H1 (cell line): Measurements from ENCODE around the gene PRICKLE3. TPM values are rescaled to one million over a fixed set of nuclear protein-coding genes. Genes with fewer than 3 reads are reported as not detected.

Experiments
- CTCF ChIA-PET: fragments of 300-600 bp; sonication (Branson Sonifier 250); formaldehyde crosslinking; loops from one replicate; lab custom pipeline; 2021; ENCODE audit not compliant: partially characterized antibody; lab: Charles Lee
- POLR2A ChIA-PET: fragments of 300-600 bp; sonication (Branson Sonifier 250); formaldehyde crosslinking; loops from one replicate; lab custom pipeline; 2021; ENCODE audit warnings: inconsistent platforms; ENCODE audit not compliant: partially characterized antibody; lab: Charles Lee
- DNase-seq, 2 experiments: peaks; one replicate each; pipeline versions ENCODE4 v3.0.0 to v3.0.0-alpha.2; 2010 to 2022; ENCODE audit warnings: low spot score in 2 of 2, low read depth in 1 of 2, mixed read lengths in 1 of 2
- FAIRE-seq: peaks from 2 replicates; lab custom pipeline; 2011; peaks lifted over from hg19 to GRCh38; lab: Jason Lieb, UNC
- H2AFZ ChIP-seq: 2 replicates; pipeline ENCODE4 v1.8.1; 2012; ENCODE audit warnings: low read length, inconsistent platforms
- H2AK5ac ChIP-seq: 2 replicates; pipeline ENCODE4 v1.6.1; 2013; ENCODE audit warnings: low read depth, low read length
- H2BK120ac ChIP-seq: replicated peaks from 2 replicates; pipeline ENCODE3; 2013; ENCODE audit warnings: low read depth, low read length, inconsistent platforms
- H2BK12ac ChIP-seq: 2 replicates; pipeline ENCODE4 v1.6.1; 2013; ENCODE audit warnings: low read depth, low read length
- H2BK15ac ChIP-seq: 2 replicates; pipeline ENCODE4 v1.6.1; 2013; ENCODE audit warnings: low read length
- H2BK20ac ChIP-seq: 2 replicates; pipeline ENCODE4 v1.6.1; 2013; ENCODE audit warnings: low read length
- H2BK5ac ChIP-seq: 2 replicates; pipeline ENCODE4 v1.6.1; 2013; ENCODE audit warnings: low read depth, low read length
- H3K14ac ChIP-seq: 2 replicates; pipeline ENCODE4 v1.6.1; 2013; ENCODE audit warnings: inconsistent platforms; ENCODE audit not compliant: insufficient read length
- H3K18ac ChIP-seq: 2 replicates; pipeline ENCODE4 v1.6.1; 2013; ENCODE audit warnings: low read length; ENCODE audit errors: extremely low read depth
- H3K23ac ChIP-seq: 2 replicates; pipeline ENCODE4 v1.6.1; 2013; ENCODE audit warnings: inconsistent platforms; ENCODE audit not compliant: insufficient read length
- H3K23me2 ChIP-seq: 2 replicates; pipeline ENCODE4 v1.6.1; 2013; ENCODE audit warnings: low read depth, low read length
- H3K27ac ChIP-seq: 2 replicates; pipeline ENCODE4 v1.6.1; 2011; ENCODE audit warnings: low read depth, low read length, inconsistent platforms
- H3K27me3 ChIP-seq, 4 experiments: replicated peaks in 1 of 4; 1 replicate in 1 of 4; 2 replicates in 3 of 4; pipeline versions ENCODE4 v1.6.1 to v1.8.1; 2011 to 2013; ENCODE audit warnings: low read length in 3 of 4, mild to moderate bottlenecking in 3 of 4, inconsistent platforms in 2 of 4, mixed read lengths in 2 of 4, moderate library complexity in 1 of 4; ENCODE audit not compliant: control insufficient read depth in 3 of 4, insufficient read depth in 3 of 4; ENCODE audit errors: extremely low read depth in 1 of 4
- H3K36me3 ChIP-seq, 4 experiments: 2 replicates each; pipeline versions ENCODE4 v1.6.1 to v1.8.1; 2011 to 2013; ENCODE audit warnings: mild to moderate bottlenecking in 4 of 4, low read length in 3 of 4, moderate library complexity in 2 of 4, control low read depth in 1 of 4, inconsistent platforms in 1 of 4; ENCODE audit not compliant: insufficient read depth in 4 of 4, control insufficient read depth in 2 of 4
- H3K4ac ChIP-seq: replicated peaks from 2 replicates; pipeline ENCODE3; 2013; ENCODE audit warnings: low read length, low read depth, mixed read lengths, inconsistent platforms; ENCODE audit not compliant: insufficient read length
- H3K4me1 ChIP-seq, 4 experiments: replicated peaks in 1 of 4; 1 replicate in 1 of 4; 2 replicates in 3 of 4; pipeline versions ENCODE4 v1.6.1 to v1.8.1; 2011 to 2013; ENCODE audit warnings: low read length in 3 of 4, inconsistent platforms in 2 of 4, mixed read lengths in 1 of 4; ENCODE audit not compliant: insufficient read depth in 4 of 4, control insufficient read depth in 3 of 4
- H3K4me2 ChIP-seq, 2 experiments: 2 replicates each; pipeline versions ENCODE4 v1.6.1 to v1.8.1; 2011 to 2013; ENCODE audit warnings: low read depth in 2 of 2, low read length in 2 of 2, control low read depth in 1 of 2, inconsistent platforms in 1 of 2, mild to moderate bottlenecking in 1 of 2; ENCODE audit not compliant: insufficient read depth in 1 of 2
- H3K4me3 ChIP-seq, 4 experiments: fragments of 200-600, 300-600 bp in 1 of 4; sonication (generic), shearing (Covaris generic), sonication (Bioruptor Twin) in 1 of 4; 2 replicates each; pipeline versions ENCODE4 v1.5.1 to v1.8.1; 2011 to 2016; ENCODE audit warnings: low read length in 4 of 4, low read depth in 3 of 4, control low read depth in 2 of 4, inconsistent platforms in 2 of 4, mild to moderate bottlenecking in 2 of 4, mixed read lengths in 1 of 4, moderate library complexity in 1 of 4; ENCODE audit not compliant: insufficient read depth in 2 of 4; ENCODE audit errors: extremely low read depth in 1 of 4
- H3K56ac ChIP-seq: replicated peaks from 2 replicates; pipeline ENCODE3; 2013; ENCODE audit warnings: low read depth, mild to moderate bottlenecking, mixed read lengths, low read length, inconsistent platforms; ENCODE audit not compliant: insufficient read length
- H3K79me1 ChIP-seq: 2 replicates; pipeline ENCODE4 v1.6.1; 2013; ENCODE audit warnings: low read depth, low read length, control low read depth
- H3K79me2 ChIP-seq, 2 experiments: 2 replicates each; pipeline versions ENCODE4 v1.6.1 to v1.8.1; 2012 to 2013; ENCODE audit warnings: low read length in 2 of 2, mild to moderate bottlenecking in 2 of 2, inconsistent platforms in 1 of 2; ENCODE audit not compliant: insufficient read depth in 2 of 2, control insufficient read depth in 1 of 2
- H3K9ac ChIP-seq, 4 experiments: replicated peaks in 1 of 4; 1 replicate in 1 of 4; 2 replicates in 3 of 4; pipeline versions ENCODE4 v1.6.1 to v1.8.1; 2011 to 2013; ENCODE audit warnings: low read depth in 3 of 4, low read length in 3 of 4, control low read depth in 2 of 4, mild to moderate bottlenecking in 2 of 4, moderate library complexity in 2 of 4, inconsistent platforms in 1 of 4; ENCODE audit errors: extremely low read depth in 1 of 4
- H3K9me3 ChIP-seq, 2 experiments: 2 replicates each; pipeline versions ENCODE4 v1.6.1 to v1.8.1; 2012 to 2013; ENCODE audit warnings: mild to moderate bottlenecking in 2 of 2, moderate library complexity in 2 of 2, control low read depth in 1 of 2, inconsistent platforms in 1 of 2, low read depth in 1 of 2, low read length in 1 of 2, mixed read lengths in 1 of 2; ENCODE audit not compliant: insufficient read depth in 2 of 2
- H4K20me1 ChIP-seq, 2 experiments: replicated peaks in 1 of 2; 2 replicates each; pipeline versions ENCODE3 to v1.8.1; 2011 to 2013; ENCODE audit warnings: inconsistent platforms in 2 of 2, low read length in 2 of 2, mild to moderate bottlenecking in 1 of 2; ENCODE audit not compliant: insufficient read depth in 2 of 2, control insufficient read depth in 1 of 2
- H4K5ac ChIP-seq: 2 replicates; pipeline ENCODE4 v1.6.1; 2013; ENCODE audit warnings: low read length, low read depth, mixed read lengths, inconsistent platforms; ENCODE audit not compliant: insufficient read length
- H4K8ac ChIP-seq: 2 replicates; pipeline ENCODE4 v1.8.0; 2013; ENCODE audit warnings: mild to moderate bottlenecking, moderate library complexity, low read length, inconsistent platforms; ENCODE audit not compliant: insufficient read depth; ENCODE audit errors: extremely low read depth
- H4K91ac ChIP-seq: replicated peaks from 2 replicates; pipeline ENCODE3; 2013; ENCODE audit warnings: low read length, mixed read lengths, inconsistent platforms; ENCODE audit not compliant: insufficient read length
- EZH2 ChIP-seq: fragments of 200-600 bp; sonication (generic); IDR thresholded peaks from 2 replicates; pipeline ENCODE4 v1.7.1; 2012; ENCODE audit warnings: low read depth, mild to moderate bottlenecking, moderate library complexity, low read length, inconsistent platforms; ENCODE audit not compliant: severe bottlenecking
- POU5F1 ChIP-seq: IDR thresholded peaks from 2 replicates; pipeline ENCODE4 v1.6.1; 2011; ENCODE audit warnings: low read depth, mild to moderate bottlenecking, low read length, moderate library complexity
- RNF2 ChIP-seq: fragments of 200-900, 300-1000 bp; sonication (generic); IDR thresholded peaks from 2 replicates; pipeline ENCODE4 v1.7.1; 2016; ENCODE audit warnings: borderline replicate concordance, low read depth, mild to moderate bottlenecking, antibody characterized with exemption, low read length; ENCODE audit not compliant: poor library complexity, severe bottlenecking; ENCODE audit errors: missing control alignments
- RXRA ChIP-seq: IDR thresholded peaks from 2 replicates; pipeline ENCODE4 v1.6.1; 2011; ENCODE audit warnings: low read depth, mild to moderate bottlenecking, low read length, moderate library complexity; ENCODE audit not compliant: insufficient read depth
- YY1 ChIP-seq: IDR thresholded peaks from 2 replicates; pipeline ENCODE4 v1.6.1; 2011; ENCODE audit warnings: low read depth, mild to moderate bottlenecking, low read length
- WGBS, 2 experiments: shearing (Covaris generic) in 1 of 2; methylation state at CpG; one replicate each; pipeline versions ENCODE4 v1.1.6 to v1.1.7; 2013 to 2015; ENCODE audit warnings: low lambda C conversion rate in 2 of 2, mixed read lengths in 2 of 2, inconsistent platforms in 1 of 2, low coverage in 1 of 2, missing lambda C conversion rate in 1 of 2; ENCODE audit not compliant: insufficient replicate concordance in 2 of 2, insufficient coverage in 1 of 2, insufficient read length in 1 of 2; ENCODE audit errors: extremely low coverage in 1 of 2, missing lambda C conversion rate in 1 of 2; 5-methylcytosine and 5-hydroxymethylcytosine counted together
- polyA plus RNA-seq, 7 experiments: library from polyadenylated mRNA; depleted of rRNA in 3 of 7; stranded (reverse) in 5 of 7; unstranded in 2 of 7; fragments of >200 nt in 5 of 7; fragments of 200-250 nt in 2 of 7; gene quantifications; 1 replicate in 5 of 7; 2 replicates in 1 of 7; 4 replicates in 1 of 7; pipeline versions ENCODE4 v1.2.1 to v1.2.3, GENCODE V29; 2011 to 2013; ENCODE audit warnings: missing spikeins in 2 of 7, mixed read lengths in 2 of 7
- total RNA-seq: library from RNA; stranded (reverse); fragmentation: NEBNext Ultra II Directional; extraction: Animal tissue kit (Norgen Biotek cat#: 25700); gene quantifications from 2 replicates; pipeline ENCODE4 v1.2.1, GENCODE V29; 2021
- TF ChIP-seq, protein P1 (sequence below): IDR thresholded peaks from 2 replicates; pipeline ENCODE4 v1.6.1; 2011; ENCODE audit warnings: low read depth, mild to moderate bottlenecking, low read length; ENCODE audit not compliant: insufficient read depth

Gene PRICKLE3
- total and polyA plus RNA-seq, 2 of the 8 experiments (the other 6 are each of a cell fraction or from before 2014, with no cell fraction given), result 9.1 to 10.6 TPM

GRCh38 chrX:49188468-49189076, 2.4 kb upstream of the PRICKLE3 start:
- H3K56ac ChIP-seq, result no peak overlapping the region
- CTCF ChIA-PET, result interaction anchor here (1.2 kb wide), 1 partner anchor 29 kb away, joined by 3 read pairs; no protein-coding TSS in a partner anchor
- no peak overlapping the region for H3K4me2 ChIP-seq
- no peaks in the 10 kb centered on the region for H3K27me3 ChIP-seq
- H3K79me2 ChIP-seq, result no peaks in the 10 kb centered on the region
- H4K91ac ChIP-seq, result no peak overlapping the region
- no peak overlapping the region for H4K5ac ChIP-seq
- no peak for TF ChIP-seq RNF2
- TF ChIP-seq YY1, result no peak
- no peak for TF ChIP-seq EZH2
- no peak for TF ChIP-seq RXRA
- TF ChIP-seq, protein P1, sequence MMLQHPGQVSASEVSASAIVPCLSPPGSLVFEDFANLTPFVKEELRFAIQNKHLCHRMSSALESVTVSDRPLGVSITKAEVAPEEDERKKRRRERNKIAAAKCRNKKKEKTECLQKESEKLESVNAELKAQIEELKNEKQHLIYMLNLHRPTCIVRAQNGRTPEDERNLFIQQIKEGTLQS, result no peak
- no peak for TF ChIP-seq POU5F1
- no peaks in the 10 kb centered on the region for H3K9me3 ChIP-seq
- no peak overlapping the region for H2BK12ac ChIP-seq
- no peak overlapping the region for H3K4me3 ChIP-seq
- no peaks in the 10 kb centered on the region for H3K36me3 ChIP-seq
- H3K4ac ChIP-seq, result no peak overlapping the region
- no peak overlapping the region for H2BK120ac ChIP-seq
- POLR2A ChIA-PET, result interaction anchor here (1.0 to 1.4 kb wide), 2 partner anchors 9 to 29 kb away, joined by 3 read pairs; no protein-coding TSS in a partner anchor
- no peak overlapping the region for H3K9ac ChIP-seq
- peaks cover 7% of the 10 kb centered on the region; the same call in 1 of the 2 replicates for H3K23me2 ChIP-seq
- no peak for FAIRE-seq
- H3K23ac ChIP-seq, result no peak overlapping the region
- no peak overlapping the region for H2AFZ ChIP-seq
- H3K27ac ChIP-seq, result no peak overlapping the region
- H2BK5ac ChIP-seq, result no peak overlapping the region
- H4K20me1 ChIP-seq, result peaks cover 0 to 1% of the 10 kb centered on the region in 2 experiments
- DNase-seq, result no peak
- no peaks in the 10 kb centered on the region for H3K79me1 ChIP-seq
- H2AK5ac ChIP-seq, result no peak overlapping the region
- no peak overlapping the region for H3K14ac ChIP-seq
- H2BK15ac ChIP-seq, result no peak overlapping the region
- H3K4me1 ChIP-seq, result peaks cover 3 to 6% (median 4%) of the 10 kb centered on the region in 4 experiments; a peak in 4 of 7 replicates
- no peak overlapping the region for H3K18ac ChIP-seq
- H2BK20ac ChIP-seq, result no peak overlapping the region
- H4K8ac ChIP-seq, result no peak overlapping the region
- 92% methylated on average over 3 of the region's 8 CpGs; no CpG with 5 or more reads in 1 of the 2 experiments for WGBS, 2 experiments
